HG03457 (cell line): ENCODE data around the gene PRKCQ.

Source experiments
- ATAC-seq: cut with Tn5 transposase; IDR thresholded peaks from one replicate; pipeline ENCODE4 v1.9.1; 2021; ENCODE audit warnings: moderate number of reproducible peaks; ENCODE audit not compliant: unreplicated experiment

PRKCQ gene

DNA sequence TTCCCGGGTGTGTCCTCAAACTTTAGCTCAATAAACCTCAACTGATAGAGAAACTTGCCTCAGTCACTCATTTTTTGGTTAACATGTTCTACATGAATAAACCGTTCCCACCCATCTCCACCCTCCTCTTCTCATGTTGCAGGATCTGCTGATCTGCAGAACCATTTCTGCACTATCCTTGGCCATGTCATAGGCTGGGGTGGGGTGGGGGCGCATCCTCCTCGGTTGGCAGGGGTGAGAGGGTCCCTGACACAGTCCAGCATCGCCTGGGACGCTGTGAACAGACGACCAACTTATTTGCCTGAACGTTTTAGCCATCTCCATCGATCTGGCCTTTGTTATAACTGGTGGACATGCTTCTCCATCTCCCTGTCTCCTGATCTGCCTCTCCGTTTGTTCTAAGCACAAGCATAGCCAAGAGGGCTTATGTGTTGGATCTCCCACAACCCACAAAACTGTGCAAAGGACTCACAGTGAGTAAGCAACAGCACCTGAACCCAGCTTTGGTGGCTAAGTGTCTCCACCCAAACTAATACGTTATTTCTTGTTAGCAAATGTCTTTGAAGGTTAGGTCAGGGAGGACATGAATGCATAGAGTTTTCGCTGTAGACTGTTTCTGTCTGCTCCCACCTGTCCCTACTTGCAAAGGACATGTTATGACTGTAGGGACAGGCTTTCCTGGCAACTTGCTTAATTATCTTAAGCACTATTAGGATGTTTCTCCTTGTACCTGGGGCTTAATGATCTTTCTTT lies 51.7 kb downstream of the PRKCQ start:
- no peak for ATAC-seq

DNA sequence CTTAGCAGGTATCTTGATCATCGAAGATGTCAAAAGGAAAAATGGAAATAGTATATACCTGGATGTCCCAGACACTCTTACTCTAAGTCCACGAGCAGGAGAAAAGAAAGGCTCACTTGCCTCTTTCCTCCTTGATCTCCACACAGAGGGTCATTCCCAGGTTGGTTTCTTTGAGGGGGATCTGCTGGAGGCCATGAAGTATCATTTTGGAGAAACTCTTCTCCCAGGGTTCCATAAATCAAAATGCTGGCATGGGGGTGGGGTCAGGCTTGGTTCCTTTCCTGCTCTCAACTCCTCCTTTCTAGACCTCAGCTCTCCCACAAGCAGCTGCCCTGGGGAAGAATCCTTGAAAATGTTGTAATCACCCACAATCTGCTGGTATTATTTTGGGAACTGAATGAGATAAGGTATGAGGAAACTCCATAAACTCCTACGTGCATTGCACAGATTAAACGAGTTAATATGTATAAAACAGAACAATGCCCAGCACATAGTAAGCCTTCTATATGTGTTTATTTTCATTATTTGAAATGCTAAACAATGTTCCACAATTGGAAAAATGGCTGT lies 54.4 kb downstream of the PRKCQ start:
- no peak for ATAC-seq

DNA sequence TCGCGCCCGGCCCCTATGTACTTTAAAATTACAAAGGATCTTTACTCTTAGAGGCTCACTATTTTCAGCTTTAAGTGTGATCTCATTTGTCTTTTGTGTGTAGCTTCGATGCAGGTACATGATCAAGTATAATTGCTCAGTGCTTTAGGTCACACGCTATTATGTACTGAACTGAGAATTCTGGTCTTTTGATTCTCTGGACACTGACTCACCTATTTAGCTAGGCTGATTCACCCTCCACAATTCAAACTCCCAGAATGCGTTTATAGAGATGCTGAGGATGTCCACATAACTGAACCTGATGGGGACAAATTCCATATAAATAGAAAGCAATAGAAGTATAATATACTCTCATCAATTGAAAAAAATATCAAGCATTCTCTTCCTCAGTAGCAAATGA lies 57.8 kb downstream of the PRKCQ start:
- ATAC-seq: no peak

GRCh38 chr10:6520138-6520537 lies 59.9 kb downstream of the PRKCQ start:
- no peak for ATAC-seq

- ATAC-seq: no peak
Observed at GRCh38 chr10:6518791-6519429, 61.2 kb downstream of the PRKCQ start.

- ATAC-seq: no peak
Observed at GRCh38 chr10:6516929-6517284, 63.2 kb downstream of the PRKCQ start.

DNA sequence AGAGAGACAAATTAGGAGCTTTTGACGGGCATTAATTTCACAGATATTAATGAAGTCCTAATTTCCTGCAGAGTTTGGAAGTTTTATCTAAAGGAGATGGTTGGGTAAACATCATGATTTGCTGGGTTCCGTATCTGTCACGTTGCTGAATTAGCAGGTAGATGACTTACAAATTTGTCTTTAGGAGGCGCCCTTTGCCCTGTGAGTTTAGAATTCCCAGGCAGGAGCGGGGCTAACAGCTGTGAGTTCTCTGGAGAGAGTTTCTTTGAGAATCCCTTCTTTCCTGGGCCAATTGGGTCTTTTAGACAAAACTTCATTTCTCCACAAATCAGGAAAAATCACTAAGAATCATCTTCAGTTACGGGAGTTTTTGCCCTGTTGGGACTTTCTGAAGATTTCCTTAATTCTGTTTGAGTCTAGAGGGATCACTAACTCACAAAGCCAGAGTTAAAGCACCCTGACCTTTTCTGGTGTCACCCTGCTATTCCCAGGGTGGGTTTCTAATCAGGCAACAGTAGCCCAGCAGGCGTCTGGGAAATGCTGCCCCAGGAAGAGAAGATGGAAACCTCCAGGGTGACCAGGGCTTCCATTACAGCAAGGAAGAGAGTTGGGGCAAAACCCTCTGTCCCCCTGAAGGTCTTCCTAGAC lies 63.7 kb downstream of the PRKCQ start:
- ATAC-seq: no peak

- ATAC-seq: no peak
Observed at GRCh38 chr10:6514844-6515780, 65.0 kb downstream of the PRKCQ start.

DNA sequence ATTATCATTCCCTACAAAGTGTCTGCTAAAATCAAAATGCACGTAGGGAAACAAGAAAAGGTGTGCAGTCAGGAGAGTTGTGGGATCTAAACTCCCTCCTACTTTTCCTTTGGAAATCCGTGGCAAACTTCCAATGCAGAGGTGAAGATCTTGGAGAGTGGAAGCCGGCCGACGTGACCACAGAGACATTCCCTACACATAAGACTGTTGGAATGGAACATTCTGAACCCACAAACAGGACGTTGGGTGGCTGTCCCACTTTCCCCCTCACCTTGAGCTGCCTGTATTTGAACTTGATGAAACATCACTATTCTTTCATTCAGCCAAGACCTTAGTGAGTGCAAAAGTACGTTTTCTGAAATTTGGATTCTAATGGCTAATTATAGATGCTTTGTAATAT lies 65.9 kb downstream of the PRKCQ start:
- no peak for ATAC-seq

GRCh38 chr10:6513476-6513875 lies 66.6 kb downstream of the PRKCQ start:
- no peak for ATAC-seq

DNA sequence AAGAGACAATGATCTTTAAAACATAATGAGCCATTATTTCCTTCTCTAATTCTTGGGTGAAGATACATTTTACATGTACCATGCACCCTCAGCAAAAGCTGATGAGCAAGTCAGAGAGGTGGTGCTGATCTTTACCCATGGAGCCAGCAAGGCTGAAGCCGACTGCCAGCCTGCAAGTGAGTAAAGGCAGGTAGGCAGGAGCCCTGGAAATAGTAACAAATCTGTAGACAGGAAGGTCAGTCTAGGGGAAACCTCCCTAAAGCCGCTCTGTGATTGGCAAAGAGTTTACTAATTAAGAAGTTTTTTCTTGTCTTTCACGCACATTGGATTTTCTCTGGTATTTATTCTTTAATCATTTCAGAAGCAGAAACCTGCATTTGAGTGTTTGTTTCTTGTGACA lies 67.9 kb downstream of the PRKCQ start:
- ATAC-seq: no peak

DNA sequence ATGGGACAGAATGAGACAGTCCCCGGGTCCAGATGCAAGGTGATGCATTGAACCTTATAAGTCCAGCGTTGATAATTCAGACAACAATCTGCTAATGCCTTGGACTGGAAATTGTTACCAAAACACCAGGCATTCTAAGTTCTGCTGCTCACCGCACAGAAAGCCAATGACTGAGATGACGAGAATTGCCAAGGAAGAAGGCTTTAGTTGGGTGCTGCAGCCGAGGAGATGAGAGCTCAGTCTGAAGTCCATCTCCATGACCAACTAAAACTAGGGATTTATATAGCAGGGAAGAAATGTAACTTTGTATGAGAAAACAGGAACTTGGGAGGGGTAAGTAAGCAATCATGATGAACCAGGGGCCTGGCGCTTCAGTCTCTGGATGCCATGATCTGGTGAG lies 68.7 kb downstream of the PRKCQ start:
- no peak for ATAC-seq

DNA sequence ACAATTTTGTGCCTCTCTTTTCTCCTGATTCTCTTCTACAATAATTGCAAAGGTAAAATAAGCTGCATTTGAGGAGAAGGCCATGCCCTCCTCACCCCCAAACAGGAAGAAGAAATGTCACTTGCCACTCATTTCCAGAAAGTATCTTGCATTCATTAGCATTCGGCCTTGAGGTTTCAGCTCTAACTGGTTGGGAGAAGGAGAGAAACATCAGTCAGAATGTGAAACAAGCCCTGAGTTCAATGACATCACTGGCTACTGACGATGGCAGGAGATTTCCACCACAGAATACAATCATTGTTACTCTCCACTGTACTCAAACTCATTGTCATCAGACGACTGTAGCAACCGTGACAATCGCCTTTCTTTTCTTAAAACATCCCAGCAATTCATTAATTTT lies 72.8 kb downstream of the PRKCQ start:
- ATAC-seq: peak; percentile 72

GRCh38 chr10:6505300-6505699 lies 74.8 kb downstream of the PRKCQ start:
- ATAC-seq: no peak

- ATAC-seq: no peak
Observed at GRCh38 chr10:6504296-6504695, 75.8 kb downstream of the PRKCQ start.

GRCh38 chr10:6503171-6503570 lies 76.9 kb downstream of the PRKCQ start:
- no peak for ATAC-seq

DNA sequence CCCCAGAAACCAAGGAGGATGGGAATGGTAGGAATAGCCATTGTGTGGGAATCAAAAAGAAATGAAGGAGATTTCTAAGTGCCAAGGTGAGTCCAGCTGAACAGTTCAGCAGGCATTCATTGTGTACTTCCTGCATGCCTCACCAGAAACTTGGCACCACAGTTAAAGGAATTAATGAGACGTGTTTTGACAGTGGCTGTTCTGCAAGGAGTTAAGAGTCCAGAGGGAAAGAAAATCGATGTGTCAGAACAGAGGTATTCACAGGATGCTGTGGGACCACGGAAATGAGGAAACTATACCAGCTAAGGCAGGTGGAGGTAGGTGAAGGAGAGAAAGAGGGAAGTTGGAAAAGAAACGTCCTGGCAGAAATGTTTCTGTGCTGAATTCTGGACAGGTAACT lies 78.1 kb downstream of the PRKCQ start:
- no peak for ATAC-seq

DNA sequence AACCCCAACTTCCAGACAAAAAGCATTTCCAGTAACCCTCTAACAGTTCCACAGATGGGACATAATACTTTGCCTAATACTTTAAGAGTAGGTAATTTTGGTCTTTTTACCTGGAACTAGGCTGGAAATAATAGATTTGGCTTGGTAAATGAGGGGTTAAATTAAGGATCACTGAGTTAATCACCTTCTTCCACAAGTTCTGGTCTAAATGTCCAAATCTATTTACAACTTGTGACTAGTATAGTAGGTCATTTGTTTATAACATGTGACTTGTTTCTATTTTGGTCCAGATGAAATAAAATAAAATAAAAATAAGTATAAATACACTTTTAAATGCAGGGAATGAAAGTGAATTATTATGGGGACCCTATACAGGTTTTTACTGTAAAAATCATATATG lies 80.1 kb downstream of the PRKCQ start:
- no peak for ATAC-seq

DNA sequence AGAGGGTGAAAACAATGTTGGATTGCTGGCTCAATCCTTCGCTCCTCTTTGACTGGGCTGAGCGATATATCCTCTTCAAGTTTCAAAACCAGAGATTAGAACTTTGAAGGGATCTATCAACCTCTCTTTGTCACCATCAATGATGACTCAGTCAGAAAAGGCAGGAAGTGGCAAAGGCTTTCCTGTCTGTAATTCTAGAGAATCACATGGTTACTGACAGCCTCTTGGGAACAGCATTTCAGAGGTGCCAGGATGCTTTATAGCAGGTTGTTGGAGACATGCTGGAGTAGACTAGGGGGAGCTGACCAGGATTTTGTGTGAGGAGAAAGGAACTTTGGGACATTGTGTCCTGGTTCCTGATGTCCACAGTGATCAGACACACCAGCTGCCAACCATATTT lies 81.3 kb downstream of the PRKCQ start:
- ATAC-seq: no peak

DNA sequence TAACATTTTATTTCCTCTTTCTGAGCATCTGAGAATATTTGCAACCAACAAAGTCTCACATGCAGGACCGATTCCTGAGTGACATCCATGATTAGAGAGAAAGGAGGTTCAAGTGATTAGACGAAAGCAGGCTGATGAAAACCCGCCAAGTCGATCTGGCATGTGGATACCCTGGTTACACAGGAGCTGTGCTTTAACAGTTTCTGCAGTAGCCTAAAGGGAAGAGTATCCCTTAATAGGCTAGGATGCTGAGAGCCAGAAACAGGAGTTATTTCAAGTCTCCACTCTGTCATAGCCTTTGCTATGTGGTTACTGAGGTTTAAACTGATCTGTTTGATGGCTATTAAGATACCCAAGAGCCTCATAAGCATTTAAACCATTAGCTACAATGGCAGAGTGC lies 82.5 kb downstream of the PRKCQ start:
- ATAC-seq: no peak
